Stimulated activated CD8-positive, alpha-beta memory T cell treated with anti-CD3 and anti-CD28 coated beads, Interleukin-12 subunit alpha, Interleukin-12 subunit beta, amount 100 ng/mL, for 24 hours (primary cell): ENCODE data around the gene ARID5A.

Experiments used
- DNase-seq: peaks from one replicate; pipeline ENCODE4 v3.0.0-alpha.2; 2020; ENCODE audit errors: extremely low read depth

The ARID5A gene

DNA sequence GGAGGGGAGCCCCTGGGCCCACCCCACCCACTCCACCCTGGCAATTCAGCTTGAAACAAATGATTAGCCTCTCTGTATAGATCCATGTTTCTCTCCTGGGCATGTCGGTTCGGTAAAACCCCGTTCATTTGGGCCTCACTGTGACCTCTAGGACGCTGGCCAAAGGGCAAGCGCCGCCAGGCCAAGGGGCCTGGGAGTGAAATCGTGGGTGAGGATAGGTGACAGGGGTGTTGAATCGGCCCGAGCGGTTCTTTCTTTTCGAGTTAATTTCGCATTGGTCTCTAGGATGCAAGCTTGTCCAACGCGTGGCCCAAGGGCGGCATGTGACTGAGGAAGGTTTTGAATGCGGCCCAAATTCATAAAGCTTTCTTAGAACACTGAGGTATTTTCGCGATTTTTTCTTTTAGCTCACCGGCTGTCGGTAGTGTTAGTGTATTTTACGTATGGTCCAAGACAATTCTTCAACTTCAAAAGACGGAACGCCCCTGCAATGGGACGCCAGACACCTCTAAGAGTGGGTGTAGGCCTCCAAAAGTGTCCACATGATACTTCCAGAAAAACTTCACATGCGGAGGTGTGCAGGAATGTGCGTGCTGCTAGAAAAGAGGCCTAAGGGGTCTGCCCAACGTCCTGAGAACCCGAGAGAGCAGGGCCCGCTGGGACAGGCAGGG lies 9.8 kb upstream of the ARID5A start:
- DNase-seq: no peak

DNA sequence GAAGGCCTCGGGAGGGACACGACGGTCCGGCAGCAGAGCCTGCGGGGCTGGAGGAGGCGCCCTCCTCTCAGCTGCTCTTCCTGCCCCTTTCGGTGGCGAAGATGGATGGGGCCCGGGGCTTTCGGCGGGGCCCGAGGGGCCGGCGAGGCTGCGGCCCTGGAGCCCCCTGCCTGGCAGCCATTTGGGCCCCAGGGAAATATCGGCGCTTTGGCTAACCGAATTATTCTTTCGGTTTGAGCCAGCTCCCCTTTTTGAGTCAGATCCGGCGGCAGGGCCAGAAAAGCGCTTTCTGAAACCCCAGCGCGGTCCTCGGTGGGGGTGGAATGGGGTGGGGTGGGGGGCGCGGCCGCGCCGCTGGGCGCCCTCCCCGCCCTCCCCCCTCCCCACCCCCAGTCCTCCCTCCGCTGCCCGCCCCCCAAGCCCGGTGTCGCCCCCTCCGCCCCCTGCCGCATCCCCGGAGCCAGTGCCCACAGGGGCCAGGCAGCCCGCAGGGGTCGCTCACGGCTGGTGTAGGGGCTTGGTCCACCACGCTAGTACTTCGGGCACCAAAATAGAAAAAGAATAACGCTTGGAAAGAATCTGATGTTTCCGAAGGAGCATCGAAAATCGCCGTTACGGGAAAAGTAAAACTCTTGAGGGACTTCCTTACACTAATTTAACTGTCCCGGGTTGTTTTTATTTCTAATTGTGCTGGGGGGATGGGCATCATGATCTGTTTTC lies 9.1 kb upstream of the ARID5A start:
- DNase-seq: no peak

DNA sequence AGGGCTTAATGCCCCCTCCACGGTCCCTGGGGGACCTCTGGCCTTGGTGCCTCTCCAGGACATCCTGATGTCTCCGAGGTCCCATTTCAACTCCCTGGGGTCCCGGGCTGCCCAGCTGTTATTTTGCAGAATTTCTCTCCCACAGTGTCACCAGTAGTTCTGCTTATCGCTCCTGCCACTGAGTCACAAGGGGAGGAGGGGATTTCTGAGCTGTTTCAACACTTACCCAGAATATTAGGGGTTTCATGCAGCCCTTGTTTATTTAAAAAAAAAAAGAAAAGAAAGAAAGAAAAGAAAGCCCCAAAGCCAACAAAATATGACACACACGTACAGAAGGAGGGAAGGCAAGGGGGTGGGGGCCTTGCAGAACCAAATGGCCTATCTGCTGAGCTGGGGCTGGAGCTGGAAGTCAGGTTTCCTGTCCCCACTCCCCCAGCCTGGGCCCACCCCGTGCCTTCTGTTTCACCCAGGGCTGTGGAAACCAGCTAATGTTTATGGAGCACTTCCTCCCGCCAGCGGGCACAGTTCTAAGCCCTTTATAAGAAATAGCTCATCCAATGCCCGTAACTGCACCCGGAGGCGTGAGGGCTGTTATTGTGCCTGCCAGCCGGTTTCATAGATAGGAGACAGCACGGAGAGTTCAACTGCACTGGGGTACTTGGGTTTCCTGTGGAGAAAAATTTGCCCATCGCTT lies 8.4 kb upstream of the ARID5A start:
- no peak for DNase-seq

DNA sequence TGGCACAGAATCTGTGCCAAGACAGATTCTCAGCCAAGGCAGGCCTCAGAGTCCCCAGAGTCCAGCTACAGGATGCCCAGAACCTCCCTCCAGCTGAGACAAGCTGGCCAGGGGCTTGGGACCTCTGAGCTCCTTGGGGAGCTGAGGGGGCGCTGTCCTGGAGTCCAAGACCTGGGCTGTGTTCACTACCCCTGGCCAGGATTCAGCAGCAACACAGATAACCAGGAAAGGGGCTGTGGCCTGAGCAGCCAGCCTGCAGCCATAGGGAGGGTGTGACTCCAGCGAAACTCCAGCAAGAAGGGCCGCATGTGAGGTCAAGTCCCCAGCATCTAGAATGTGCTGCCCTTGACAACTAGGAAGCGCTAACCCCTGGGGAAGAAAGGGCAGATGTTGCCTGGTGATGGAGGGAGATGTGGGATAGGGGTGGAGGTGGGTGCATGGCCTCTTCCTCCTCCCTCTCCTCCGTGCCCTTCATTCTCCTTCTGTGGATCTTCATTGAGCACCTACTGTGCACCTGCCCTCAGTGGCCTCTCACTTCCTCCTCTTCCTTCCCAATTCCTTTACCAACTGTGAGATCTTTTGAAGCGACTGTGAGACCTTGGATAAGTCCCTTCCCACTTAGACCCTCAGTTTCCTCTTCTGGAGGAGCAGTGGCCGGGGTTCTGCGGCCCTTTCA lies 7.7 kb upstream of the ARID5A start:
- DNase-seq: no peak

DNA sequence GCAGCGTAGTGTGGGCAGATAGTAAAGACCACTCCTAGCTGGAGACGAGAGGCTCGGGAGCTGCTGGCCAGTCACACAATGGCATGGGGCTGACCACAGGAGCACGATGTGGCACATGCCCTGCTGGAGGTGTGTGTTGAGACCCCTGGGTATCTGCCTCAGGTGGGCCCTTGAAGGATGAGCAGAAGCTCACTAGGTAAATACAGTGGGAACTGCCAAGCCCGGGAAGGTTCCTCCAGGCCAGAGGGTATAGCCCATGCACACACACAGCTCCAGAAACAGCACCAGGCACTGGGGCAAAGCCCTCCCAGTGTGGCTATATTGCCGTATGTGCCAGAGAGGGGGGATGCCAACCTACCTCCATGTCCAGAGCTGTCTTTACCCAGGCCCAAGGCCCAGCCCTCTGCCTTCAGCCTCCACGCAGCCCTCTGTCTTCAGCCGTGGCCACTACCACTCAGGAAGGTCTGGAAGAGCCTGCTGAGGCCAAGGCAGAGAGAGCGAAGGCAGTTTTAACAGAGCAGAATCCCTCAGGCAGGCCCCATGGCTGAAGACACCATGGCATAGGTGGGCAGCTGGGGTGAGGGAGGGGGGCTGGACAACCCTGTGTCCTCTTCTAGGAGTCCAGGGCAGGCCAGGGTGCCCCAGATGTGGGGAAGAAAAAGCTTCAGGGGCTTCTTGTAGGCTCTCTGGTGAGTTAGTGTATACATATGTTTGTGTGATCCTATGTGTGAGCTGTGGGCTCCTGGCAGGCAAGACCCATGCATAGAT lies 7.0 kb upstream of the ARID5A start:
- no peak for DNase-seq

DNA sequence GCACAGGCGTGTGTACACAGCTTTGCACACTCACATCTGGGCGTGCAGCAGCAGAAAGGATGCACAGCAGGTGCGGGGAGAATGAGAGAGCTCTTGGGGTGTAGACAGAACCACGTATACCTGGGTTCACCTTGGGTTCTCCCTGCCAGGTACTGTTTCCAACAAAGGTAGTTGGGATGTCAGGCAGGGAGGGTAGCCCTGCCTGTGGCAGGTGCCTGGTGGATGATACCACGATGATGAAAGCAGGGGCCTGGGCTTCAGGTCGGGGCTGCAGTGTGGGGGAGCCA lies 6.5 kb upstream of the ARID5A start:
- no peak for DNase-seq

DNA sequence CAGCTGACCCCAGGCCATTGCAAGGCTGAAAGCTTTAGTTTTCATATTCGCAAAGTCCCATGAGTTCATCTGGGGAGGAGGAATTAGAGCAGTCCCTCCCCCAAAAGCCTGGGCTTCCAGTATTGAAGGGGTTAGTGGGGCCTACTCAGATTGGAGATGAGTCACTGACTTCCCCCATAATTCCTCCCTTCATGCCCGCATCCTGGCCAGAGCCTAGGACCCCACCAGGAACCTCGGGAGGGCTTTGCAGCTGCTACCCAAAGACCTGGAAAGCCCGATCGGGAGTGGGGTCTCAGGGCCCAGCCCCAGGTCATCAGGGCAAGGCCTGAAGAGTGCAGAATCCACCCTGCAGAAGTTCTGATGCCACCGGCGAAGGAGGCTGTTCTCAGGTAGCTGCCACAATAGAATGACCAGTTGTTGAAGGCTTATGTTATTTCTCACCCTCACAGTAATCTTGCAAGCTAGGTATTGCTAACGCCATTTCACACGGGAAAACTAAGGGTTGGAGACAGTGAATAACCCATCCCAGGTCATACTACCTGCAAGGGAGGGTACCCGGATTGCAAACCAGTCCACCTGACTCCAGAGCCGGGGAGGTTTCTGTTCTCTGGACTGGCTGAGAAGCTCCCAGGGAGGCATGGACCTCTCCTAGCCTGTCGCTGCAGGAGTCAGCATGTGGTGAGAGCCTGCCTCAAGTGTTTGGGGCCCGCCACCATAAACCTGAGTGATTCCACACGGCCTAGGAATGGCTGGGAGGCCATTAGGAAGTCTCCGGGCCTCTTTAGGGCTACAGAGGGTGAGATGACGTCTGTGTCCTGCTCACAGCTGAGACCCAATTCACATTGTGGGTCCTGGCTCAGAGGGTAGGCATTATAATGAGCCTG lies 5.8 kb upstream of the ARID5A start:
- DNase-seq: no peak

DNA sequence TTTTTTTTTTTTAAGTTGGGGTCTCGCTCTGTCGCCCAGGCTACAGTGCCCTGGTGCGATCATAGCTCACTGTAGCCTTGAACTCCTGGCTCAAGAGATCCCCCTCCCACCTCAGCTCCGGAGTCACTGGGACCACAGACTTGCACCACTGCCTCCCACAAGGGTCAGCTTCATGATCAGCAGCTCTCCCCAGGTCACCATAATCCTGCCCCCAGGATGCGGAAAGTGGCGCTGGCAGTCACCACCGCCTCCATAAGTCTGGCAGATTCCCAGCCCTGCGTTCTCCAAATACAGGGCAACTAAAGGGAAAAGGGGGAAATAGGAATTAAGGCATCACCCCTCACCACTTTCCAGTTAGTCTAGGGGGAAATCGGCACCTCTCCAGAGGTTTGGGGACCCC lies 5.2 kb upstream of the ARID5A start:
- DNase-seq: no peak

DNA sequence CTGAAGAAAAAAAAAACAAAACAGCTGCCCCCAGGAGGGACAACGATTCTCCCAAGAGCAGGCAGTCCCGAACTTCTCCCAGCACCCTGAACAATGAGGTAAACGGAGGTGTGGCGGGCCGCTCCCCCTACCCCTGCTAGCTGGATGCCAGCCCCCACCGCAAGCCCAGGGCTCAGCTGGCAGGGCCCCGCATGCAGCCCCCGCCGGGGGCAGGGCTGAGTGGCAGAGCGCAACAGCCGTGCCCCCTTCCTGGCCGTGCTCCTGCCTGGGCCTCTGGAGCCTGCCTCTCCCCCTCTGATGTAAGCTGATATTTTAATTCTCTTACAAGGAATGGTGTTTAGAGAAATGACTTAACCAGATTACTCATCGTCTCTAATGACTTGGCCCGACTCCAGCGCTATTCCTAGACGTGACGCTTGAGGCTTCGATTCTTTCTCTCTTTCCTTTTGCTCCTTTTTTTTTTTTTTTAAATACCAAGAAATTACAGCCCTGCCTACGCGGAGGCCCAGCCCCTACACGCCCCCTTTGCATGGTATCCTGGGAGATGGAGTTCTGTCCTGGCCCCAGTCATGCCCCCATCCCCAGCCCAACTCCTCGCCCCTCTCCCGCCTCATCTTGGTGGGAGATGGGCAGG lies 4.6 kb upstream of the ARID5A start:
- peak; percentile 72 for DNase-seq

DNA sequence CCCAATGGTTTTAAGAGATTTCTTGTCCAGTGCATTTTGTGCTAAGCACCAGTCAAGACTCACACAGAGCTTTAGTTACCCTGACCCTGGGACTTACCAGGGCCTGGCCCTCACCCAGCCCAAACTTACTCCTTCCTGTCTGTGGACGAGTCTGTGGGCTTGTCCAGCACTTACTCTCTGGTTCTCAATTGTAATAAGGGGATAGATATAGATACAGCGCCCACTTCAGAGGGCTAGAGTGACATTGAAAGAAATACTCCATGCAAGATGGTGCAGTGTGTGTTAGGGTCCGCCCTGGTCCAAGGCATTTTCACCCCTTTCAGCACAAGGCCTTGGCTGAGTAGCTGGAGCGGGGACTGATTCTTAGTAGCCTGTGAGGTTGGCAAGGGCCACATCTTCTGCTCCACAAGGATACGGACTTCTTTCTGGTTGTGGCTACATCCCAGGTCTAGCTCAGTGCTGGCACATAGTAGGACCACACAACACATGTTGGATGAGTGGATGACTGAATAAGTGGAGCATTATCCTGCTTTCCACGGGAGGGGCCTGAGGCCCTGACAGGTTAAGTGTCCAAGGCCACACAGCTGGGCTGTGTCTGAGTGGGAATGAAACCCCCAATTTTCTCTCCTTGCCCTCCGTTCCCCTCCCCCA lies 3.8 kb upstream of the ARID5A start:
- no peak for DNase-seq

DNA sequence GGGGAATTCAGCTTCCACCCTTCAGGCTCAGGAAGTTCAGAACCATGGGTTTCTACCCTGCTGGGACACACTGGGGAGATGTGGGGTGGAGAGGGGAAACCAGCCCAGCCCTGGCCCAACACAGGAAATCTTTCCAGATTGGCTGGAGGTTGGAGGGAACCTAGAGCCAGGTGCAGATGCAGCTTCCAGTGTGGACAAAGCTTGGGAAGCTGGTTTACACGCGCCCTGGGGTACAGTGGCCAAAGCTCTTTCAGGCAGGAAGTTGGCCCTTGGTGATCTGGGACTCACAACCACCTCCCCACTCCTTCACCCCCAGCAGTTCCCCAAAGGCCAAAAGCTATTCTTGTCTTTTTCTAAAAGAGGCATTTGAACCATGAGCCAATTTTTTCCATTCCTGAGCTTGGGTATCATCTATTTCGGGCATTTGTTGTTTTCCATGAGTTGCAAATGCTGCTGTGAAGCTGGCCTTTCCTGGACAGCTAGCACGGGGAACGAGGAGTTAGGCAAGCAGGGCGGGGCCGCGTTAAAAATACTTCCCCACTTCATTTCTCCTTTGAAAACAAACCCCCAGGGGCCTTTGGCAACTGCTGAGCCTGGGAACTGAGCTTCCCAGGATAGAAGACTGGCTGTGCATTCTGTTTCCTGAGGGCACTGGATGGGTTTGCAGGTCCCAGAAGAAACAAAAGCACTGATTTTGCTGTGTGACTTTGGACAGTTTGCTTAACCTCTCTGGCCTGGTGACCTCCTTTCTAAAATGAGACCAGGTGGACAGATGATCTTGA lies 3.1 kb upstream of the ARID5A start:
- no peak for DNase-seq

DNA sequence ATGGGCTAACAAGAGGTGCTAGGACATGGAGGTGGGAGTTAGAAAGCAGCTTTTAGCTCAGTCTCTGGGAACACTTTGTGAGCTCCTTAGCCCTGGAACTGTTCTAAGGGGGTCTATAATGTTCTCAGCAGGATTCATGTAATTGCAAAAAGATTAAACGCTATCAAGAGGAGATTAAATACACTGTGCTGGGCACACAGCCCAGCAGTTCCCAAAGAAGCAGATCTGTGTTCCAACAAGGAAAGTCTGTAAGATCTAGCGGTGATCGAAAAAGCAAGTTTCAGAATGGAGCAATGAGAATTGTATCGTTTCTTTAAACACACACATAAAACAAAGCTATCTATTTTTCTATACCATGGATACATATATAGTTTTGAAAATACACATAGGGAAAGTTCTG lies 2.4 kb upstream of the ARID5A start:
- DNase-seq: no peak

DNA sequence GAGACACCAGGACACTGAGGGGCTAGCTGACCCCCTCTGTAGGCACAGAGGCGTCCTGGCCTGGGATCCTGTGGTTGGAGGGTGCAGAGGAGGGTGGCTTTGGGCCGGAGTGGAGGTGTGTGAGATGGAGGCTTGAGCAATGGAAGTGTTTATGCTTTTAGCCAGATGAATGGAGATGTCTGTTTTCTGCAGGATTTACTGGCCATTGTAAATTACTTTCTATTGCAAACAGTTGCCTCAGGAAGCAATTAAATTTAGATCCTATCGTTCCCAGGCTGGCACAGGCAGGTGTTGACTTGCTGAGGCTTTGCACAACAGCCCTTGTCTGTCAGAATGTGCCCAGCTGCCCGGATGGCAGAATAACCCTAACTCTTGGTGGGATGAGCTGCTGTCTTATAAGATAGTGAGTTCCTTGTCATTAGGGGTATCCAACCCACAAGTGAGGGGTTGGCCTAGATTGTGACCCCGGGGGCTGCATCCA lies 1.8 kb upstream of the ARID5A start:
- DNase-seq: no peak

DNA sequence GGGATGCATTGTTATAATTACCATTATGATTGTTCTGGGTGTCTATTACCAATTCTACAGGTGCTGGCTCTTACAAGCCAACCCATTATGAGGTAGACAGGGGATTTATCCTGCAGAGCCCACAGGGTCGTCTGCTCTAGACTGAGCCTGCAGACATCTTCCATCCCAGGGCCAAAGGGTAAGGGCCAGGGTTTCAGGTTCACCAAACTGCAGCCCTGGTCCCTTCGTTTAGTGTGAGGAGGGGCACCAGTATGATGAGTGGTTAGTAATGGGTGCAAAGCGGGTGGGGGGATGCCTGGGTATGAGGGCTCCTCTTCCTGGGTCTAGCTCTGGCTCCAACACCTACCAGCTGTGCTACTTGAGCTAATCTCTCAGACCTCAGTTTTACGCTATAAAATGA lies 1.2 kb upstream of the ARID5A start:
- no peak for DNase-seq

DNA sequence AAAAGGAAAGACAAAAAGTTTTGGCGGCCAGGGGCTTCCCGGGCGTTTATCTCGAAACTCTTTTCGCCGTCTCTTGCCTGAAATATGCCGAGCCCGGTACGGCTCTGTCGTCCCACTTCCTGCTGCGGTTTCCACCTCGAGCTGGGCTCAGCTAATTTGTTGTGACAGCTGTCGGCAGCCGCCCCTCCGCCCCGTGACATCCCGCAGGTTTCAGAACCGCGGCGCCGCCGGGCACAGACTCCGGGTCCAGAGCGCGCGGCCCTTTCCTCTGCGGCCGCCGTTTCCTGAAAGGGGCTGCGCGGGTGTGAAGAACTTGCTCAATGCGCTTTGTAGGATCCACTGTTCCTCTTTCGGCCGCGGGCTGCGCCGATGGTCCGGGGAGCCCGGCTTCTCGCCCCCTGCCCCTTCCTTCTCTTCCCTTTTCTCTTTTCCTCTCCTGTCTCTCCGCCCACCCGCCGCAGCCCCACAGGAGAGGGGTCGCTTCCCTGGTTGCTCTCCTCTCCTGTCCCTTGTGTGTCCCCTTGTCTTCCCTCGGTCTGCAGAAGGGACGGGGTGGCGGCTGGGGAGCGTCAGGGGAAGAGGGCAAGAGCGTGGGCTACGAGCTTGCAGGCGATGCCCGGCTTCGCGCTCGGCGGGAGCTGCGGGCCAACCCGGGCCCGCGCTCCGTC lies 648 bp downstream of the ARID5A start:
- peak; percentile 76 for DNase-seq

DNA sequence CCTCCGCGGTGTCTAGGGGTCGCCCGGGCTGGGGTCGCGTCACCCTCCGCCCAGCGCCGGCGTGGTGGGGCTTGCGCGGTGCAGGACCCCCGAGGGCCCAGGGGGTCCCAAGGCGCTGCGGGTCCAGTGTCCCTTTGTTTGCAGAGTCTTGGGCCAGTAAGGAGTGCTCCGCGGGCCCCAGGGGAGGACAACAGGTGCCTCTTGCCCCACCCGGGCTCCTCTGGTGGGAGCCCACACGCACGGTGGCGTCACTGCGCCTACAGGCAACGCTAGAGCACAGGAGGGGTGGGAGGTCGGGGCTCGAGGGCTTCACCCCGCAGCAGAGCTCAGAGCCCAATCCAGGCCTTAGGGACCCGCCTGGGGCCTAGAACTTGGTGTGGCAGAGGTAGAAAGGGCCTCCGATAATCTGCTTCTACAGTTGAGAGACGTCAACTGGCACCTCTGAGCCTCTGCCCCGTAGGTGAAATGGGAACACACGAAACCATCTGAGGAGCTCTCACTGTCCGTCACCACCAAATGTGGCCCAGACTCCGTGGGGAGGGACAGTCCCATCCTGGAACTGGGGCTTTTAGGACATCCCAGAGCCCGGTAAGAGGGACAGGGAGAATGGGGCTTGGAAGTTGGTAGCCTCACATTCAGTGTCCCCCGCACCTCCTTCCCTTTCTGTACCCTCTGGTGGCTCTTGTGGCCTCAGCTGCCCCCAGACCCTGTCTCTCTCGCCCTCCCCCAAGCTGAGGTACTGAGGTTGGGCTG lies 1.4 kb downstream of the ARID5A start:
- no peak for DNase-seq

DNA sequence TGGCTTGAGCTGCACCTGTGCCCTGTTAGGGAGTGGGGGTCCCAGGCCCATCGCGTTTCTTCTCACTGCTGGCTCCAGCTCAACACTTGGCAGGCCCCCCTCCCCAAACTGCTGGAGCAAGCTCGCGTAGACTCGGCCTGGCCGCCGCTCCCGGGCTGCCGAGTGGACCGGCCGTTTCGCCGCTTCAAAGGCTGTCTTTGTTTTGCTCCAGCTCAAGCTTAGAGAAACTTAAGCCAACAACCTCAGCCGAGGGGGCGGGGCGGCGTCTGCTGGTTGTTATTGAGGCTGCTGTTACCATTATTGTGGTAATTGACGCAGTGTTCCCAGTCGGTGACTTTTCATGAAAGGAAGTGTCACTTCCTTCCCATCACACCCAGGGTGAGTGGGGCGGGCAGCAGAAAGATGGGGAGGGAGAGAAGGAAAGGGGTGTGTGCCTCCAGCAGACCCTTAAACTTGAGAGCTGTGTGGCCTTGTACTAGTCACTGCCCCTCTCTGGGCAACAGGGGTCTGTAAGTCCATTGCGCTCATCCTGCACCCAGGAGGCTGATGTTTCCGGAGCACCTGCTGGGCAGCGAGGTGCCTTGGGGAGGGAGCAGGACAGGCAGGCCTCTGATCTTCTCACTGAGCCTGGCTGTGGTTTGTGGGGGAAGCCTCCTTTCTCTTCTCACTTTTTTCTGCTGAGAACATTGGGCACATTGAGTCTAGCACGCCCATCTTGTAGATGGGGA lies 2.1 kb downstream of the ARID5A start:
- peak; percentile 84 for DNase-seq
